CD14-positive monocyte (primary cell): ENCODE data around the gene SLC20A1. TPM values are rescaled to one million over a fixed set of nuclear protein-coding genes. Genes with fewer than 3 reads are reported as not detected.

Source experiments
- DNase-seq, 3 donors: peaks; one replicate each; pipeline ENCODE4 v3.0.0-alpha.2; 2011 to 2022
- H2AFZ ChIP-seq: 2 replicates; pipeline ENCODE4 v1.6.0; 2012; ENCODE audit warnings: mild to moderate bottlenecking, low read depth, low read length, inconsistent platforms; ENCODE audit not compliant: insufficient read depth, poor library complexity, severe bottlenecking
- H3K27ac ChIP-seq, 2 donors: 1 replicate in 1 of 2; 2 replicates in 1 of 2; pipeline ENCODE4 v1.5.1; 2012 to 2013; ENCODE audit warnings: low read length in 2 of 2, control low read depth in 1 of 2, inconsistent platforms in 1 of 2, low read depth in 1 of 2, mild to moderate bottlenecking in 1 of 2
- H3K27me3 ChIP-seq, 2 donors: one replicate each; pipeline versions ENCODE4 v1.6.0 to v1.6.1; 2011 to 2013; ENCODE audit warnings: low read length in 2 of 2; ENCODE audit not compliant: control insufficient read depth in 2 of 2, insufficient read depth in 2 of 2
- H3K36me3 ChIP-seq, 2 donors: replicated peaks in 1 of 2; 1 replicate in 1 of 2; 2 replicates in 1 of 2; pipeline versions ENCODE4 v1.5.1 to v1.6.1; 2012 to 2013; ENCODE audit warnings: low read length in 2 of 2, control low read depth in 1 of 2, inconsistent platforms in 1 of 2, mild to moderate bottlenecking in 1 of 2; ENCODE audit not compliant: insufficient read depth in 2 of 2, control insufficient read depth in 1 of 2
- H3K4me1 ChIP-seq, 2 donors: 1 replicate in 1 of 2; 2 replicates in 1 of 2; pipeline versions ENCODE4 v1.5.1 to v1.6.1; 2012 to 2013; ENCODE audit warnings: low read length in 2 of 2, control low read depth in 1 of 2, inconsistent platforms in 1 of 2, mild to moderate bottlenecking in 1 of 2, moderate library complexity in 1 of 2; ENCODE audit not compliant: insufficient read depth in 2 of 2, control insufficient read depth in 1 of 2
- H3K4me2 ChIP-seq: replicated peaks from 2 replicates; pipeline ENCODE3; 2012; ENCODE audit warnings: low read length, moderate library complexity, mild to moderate bottlenecking; ENCODE audit not compliant: poor library complexity, severe bottlenecking; ENCODE audit errors: extremely low read depth
- H3K4me3 ChIP-seq, 3 experiments: fragments of 200-600 bp in 1 of 3; sonication (generic) in 1 of 3; replicated peaks in 1 of 3; 1 replicate in 2 of 3; 2 replicates in 1 of 3; pipeline ENCODE4 v1.5.1; 2011 to 2013; ENCODE audit warnings: low read length in 3 of 3, mild to moderate bottlenecking in 3 of 3, control low read depth in 2 of 3, low read depth in 2 of 3, inconsistent platforms in 1 of 3, moderate library complexity in 1 of 3
- H3K79me2 ChIP-seq: 2 replicates; pipeline ENCODE4 v1.6.0; 2012; ENCODE audit warnings: mild to moderate bottlenecking, control low read depth, inconsistent platforms, low read length, moderate library complexity; ENCODE audit not compliant: insufficient read depth
- H3K9ac ChIP-seq: 2 replicates; pipeline ENCODE4 v1.6.0; 2017; ENCODE audit warnings: low read length, mild to moderate bottlenecking; ENCODE audit not compliant: insufficient read depth, poor library complexity, severe bottlenecking
- H3K9me3 ChIP-seq, 2 donors: replicated peaks in 1 of 2; 1 replicate in 1 of 2; 2 replicates in 1 of 2; pipeline versions ENCODE4 v1.5.1 to v1.6.1; 2012 to 2013; ENCODE audit warnings: low read length in 2 of 2, control low read depth in 1 of 2; ENCODE audit not compliant: control insufficient read depth in 1 of 2, insufficient read depth in 1 of 2
- H4K20me1 ChIP-seq: 2 replicates; pipeline ENCODE4 v1.6.0; 2012; ENCODE audit warnings: mild to moderate bottlenecking, low read length, control low read depth, moderate library complexity; ENCODE audit not compliant: insufficient read depth
- H3K27ac Mint-ChIP-seq, 7 donors: one replicate each; pipeline ENCODE4 v1.8.0; 2020; ENCODE audit warnings: mild to moderate bottlenecking in 7 of 7, mixed read lengths in 7 of 7, moderate library complexity in 6 of 7, inconsistent platforms in 2 of 7
- H3K27me3 Mint-ChIP-seq, 3 donors: one replicate each; pipeline ENCODE4 v1.8.0; 2021 to 2022; ENCODE audit warnings: low read depth in 3 of 3, mild to moderate bottlenecking in 3 of 3, mixed read lengths in 3 of 3, moderate library complexity in 3 of 3, inconsistent platforms in 1 of 3
- H3K36me3 Mint-ChIP-seq, 2 donors: one replicate each; pipeline ENCODE4 v1.8.0; 2020; ENCODE audit warnings: mixed read lengths in 2 of 2, inconsistent platforms in 1 of 2, mild to moderate bottlenecking in 1 of 2
- H3K4me1 Mint-ChIP-seq: one replicate; pipeline ENCODE4 v1.8.0; 2020; ENCODE audit warnings: mild to moderate bottlenecking, mixed read lengths
- H3K4me3 Mint-ChIP-seq, 2 donors: one replicate each; pipeline ENCODE4 v1.8.0; 2020; ENCODE audit warnings: mild to moderate bottlenecking in 2 of 2, mixed read lengths in 2 of 2, moderate library complexity in 1 of 2
- H3K9me3 Mint-ChIP-seq, 7 donors: one replicate each; pipeline ENCODE4 v1.8.0; 2020 to 2022; ENCODE audit warnings: mixed read lengths in 7 of 7, mild to moderate bottlenecking in 6 of 7, moderate library complexity in 6 of 7, inconsistent platforms in 2 of 7
- CTCF ChIP-seq: fragments of 200-600 bp; IDR thresholded peaks from one replicate; pipeline ENCODE4 v1.8.0; 2022; ENCODE audit warnings: antibody characterized with exemption, mild to moderate bottlenecking
- WGBS: methylation state at CpG from one replicate; pipeline ENCODE4 v1.1.5; 2013; ENCODE audit warnings: missing lambda C conversion rate; ENCODE audit not compliant: insufficient coverage; 5-methylcytosine and 5-hydroxymethylcytosine counted together
- intact Hi-C, 2 donors: fragments of 100-400 bp; cut with micrococcal nuclease; formaldehyde crosslinking; loops; one replicate each; pipeline versions ENCODE4 v1.15.0 to v1.15.1; 2023
- polyA plus RNA-seq, 3 donors: library from polyadenylated mRNA; depleted of rRNA in 1 of 3; unstranded in 2 of 3; stranded (reverse) in 1 of 3; fragments of 300-500 nt in 2 of 3; fragments of >200 nt in 1 of 3; fragmentation: Illumina TruSeq in 2 of 3; gene quantifications; 1 replicate in 2 of 3; 2 replicates in 1 of 3; pipeline ENCODE4 v1.2.3, GENCODE V29; 2012 to 2021

Gene SLC20A1
- polyA plus RNA-seq, 3 donors = 16.1 to 112 (median 36.3) TPM

GRCh38 chr2:112671801-112672200, 26.1 kb downstream of the SLC20A1 start:
- Histone ChIP-seq H3K9me3 (no peaks in the 10 kb centered on the region), H3K27me3 (no peaks in the 10 kb centered on the region), H3K4me1 (peaks cover 28 to 32% of the 10 kb centered on the region in 2 donors), H4K20me1 (no peaks in the 10 kb centered on the region), H3K9ac (no peak overlapping the region), H3K36me3 (no peaks in the 10 kb centered on the region), H3K27ac (no peak overlapping the region), H3K4me2 (no peak overlapping the region), H2AFZ (no peak overlapping the region), H3K4me3 (no peak overlapping the region), H3K79me2 (no peaks in the 10 kb centered on the region)
- WGBS = 100% methylated on average over 1 of the region's 2 CpGs
- no peak overlapping the region for H3K4me3 Mint-ChIP-seq
- no peaks in the 10 kb centered on the region for H3K27me3 Mint-ChIP-seq
- intact Hi-C loops = loop anchor here (5.0 to 10.0 kb wide), 2 partner anchors 50 to 53 kb away; partner anchors contain the start of gene NT5DC4 (in 2 of the 2)
- TF ChIP-seq CTCF = no peak
- DNase-seq = no peak
- H3K36me3 Mint-ChIP-seq = peaks cover 8 to 15% of the 10 kb centered on the region in 2 donors
- peaks cover 0 to 4% (median 3%) of the 10 kb centered on the region in 7 donors for H3K9me3 Mint-ChIP-seq
- peaks cover 31% of the 10 kb centered on the region for H3K4me1 Mint-ChIP-seq
- H3K27ac Mint-ChIP-seq = no peak overlapping the region

- no peaks in the 10 kb centered on the region for H3K9me3 ChIP-seq
- no peaks in the 10 kb centered on the region for H3K79me2 ChIP-seq
- Mint-ChIP-seq H3K27me3 (no peaks in the 10 kb centered on the region), H3K27ac (no peak overlapping the region), H3K4me1 (peaks cover 29% of the 10 kb centered on the region), H3K4me3 (no peak overlapping the region), H3K36me3 (peaks cover 4 to 8% of the 10 kb centered on the region in 2 donors), H3K9me3 (peaks cover 0 to 4% (median 3%) of the 10 kb centered on the region in 7 donors)
- no peak overlapping the region for H3K9ac ChIP-seq
- DNase-seq = no peak
- H3K4me2 ChIP-seq = no peak overlapping the region
- H3K27me3 ChIP-seq = no peaks in the 10 kb centered on the region
- H3K4me1 ChIP-seq = peaks cover 28 to 32% of the 10 kb centered on the region in 2 donors
- intact Hi-C loops = loop anchor here (5.0 to 10.0 kb wide), 2 partner anchors 49 to 52 kb away; partner anchors contain the start of gene NT5DC4 (in 2 of the 2)
- no peak overlapping the region for H3K27ac ChIP-seq
- TF ChIP-seq CTCF = no peak
- no peak overlapping the region for H3K4me3 ChIP-seq
- no peaks in the 10 kb centered on the region for H4K20me1 ChIP-seq
- no peak overlapping the region for H2AFZ ChIP-seq
- no CpG with 5 or more reads among the region's 1 CpG for WGBS
- no peaks in the 10 kb centered on the region for H3K36me3 ChIP-seq
These were observed 27.3 kb downstream of the SLC20A1 start for GRCh38 chr2:112673008-112673407.
